HG03066 (cell line): ENCODE data around the gene CRK.
A peak's percentile ranks its signal among the peaks of the same experiment; 100 is the strongest.

Experiments
- ATAC-seq: cut with Tn5 transposase; IDR thresholded peaks from one replicate; pipeline ENCODE4 v1.9.1; 2021; ENCODE audit warnings: low read depth; ENCODE audit not compliant: unreplicated experiment

The CRK gene

GRCh38 chr17:1486802-1487695 is 31.0 kb upstream of the CRK start:
- no peak for ATAC-seq

GRCh38 chr17:1485423-1486376 is 29.7 kb upstream of the CRK start:
- ATAC-seq = no peak

- ATAC-seq = no peak
Measured at GRCh38 chr17:1484676-1485422, 28.8 kb upstream of the CRK start.

GRCh38 chr17:1484060-1484535 is 28.1 kb upstream of the CRK start:
- ATAC-seq = no peak

- ATAC-seq = no peak
Measured at GRCh38 chr17:1482680-1483079, 26.6 kb upstream of the CRK start.

- ATAC-seq = no peak
Measured at GRCh38 chr17:1481736-1482135, 25.7 kb upstream of the CRK start.

DNA sequence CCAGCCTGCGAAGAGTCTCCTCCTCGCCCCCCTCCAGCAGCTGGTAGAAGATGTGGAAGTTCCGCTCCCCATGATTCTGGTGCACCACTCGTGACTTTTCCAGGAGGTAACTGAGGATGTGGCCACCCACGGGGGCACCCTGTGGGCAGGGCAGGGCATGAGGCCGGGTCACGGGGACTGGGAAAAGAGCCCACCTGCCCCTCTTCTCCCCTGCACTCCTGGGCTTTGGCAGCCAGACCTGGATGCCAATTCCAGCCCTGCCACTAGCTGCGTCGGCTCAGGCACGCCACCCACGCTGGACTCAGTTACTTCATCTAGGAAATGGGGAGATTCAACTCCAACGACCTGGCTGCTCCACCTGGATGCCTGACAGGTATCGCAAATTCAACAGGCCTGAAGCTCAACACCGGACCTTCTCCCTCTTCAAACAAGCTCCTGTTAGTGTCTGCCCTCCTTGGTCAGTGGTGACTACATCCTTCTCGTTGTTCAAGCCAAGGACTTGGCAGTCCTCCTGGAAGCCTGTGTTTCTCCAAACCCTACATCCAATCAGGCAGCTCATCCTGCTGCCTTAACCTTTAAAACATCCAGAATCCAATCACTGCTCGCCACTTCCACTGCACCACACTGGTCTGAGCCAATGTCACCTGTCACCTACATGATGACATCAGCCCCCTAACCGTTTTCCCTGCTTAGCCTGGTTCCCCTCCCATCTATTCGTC is 24.9 kb upstream of the CRK start:
- ATAC-seq = no peak

DNA sequence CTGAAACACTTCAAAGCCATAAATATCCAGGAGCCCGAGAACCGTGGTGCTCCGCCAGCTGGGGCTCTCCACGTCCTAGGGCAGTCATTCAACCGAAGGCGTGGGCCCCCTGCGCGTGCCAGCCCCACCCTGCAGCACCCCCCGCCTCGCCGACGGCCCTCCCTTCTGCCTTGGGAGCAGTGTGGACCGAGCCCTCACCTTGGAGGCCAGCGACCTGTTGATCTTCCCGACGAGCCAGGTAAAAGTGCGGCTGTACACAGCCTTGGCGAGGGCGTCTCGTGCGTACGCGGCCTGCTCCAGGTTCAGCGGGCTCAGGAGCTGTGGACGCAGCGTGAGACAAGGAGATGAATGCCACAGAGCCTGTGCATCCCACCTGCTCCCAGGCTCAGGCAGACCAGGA is 22.4 kb upstream of the CRK start:
- no peak for ATAC-seq

GRCh38 chr17:1475321-1475854 is 19.4 kb upstream of the CRK start:
- ATAC-seq = no peak

DNA sequence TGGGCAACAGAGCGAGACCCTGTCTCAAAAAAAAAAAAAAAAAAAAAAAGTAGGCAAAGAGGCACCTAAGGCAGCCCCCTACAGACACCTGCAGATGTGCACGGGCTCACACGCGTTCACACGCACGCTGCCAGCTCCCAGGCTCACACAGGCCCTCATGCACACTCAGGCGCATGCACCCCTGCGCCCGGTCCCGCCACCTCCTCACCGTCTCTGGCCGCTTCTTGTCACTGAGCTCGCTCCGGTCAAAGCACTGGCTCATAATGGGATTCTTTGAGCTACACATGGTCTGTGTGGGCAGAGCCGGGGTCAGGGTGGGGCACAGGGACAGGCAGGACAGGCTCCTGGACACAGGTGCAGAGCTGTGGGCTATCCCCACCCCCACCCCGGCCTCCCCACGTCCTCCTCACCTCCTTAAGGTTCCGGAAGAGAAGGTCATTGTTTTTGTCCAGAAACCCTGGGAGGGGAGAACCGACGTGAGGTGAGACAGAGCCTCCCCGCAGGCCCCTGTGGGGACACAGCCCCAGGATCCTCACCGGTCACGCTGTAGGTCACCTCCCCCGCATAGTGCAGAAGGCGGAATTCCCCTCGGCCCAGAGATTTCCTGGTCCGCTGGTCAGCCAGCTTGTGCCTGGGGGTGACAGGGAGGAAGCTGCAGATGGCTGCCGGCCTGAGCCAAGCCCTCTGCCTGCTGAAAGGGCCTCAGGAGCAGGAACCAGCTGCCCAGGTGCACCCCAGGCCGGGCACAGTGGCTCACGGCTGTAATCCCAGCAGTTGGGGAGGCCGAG is 18.6 kb upstream of the CRK start:
- ATAC-seq = peak; percentile 75

DNA sequence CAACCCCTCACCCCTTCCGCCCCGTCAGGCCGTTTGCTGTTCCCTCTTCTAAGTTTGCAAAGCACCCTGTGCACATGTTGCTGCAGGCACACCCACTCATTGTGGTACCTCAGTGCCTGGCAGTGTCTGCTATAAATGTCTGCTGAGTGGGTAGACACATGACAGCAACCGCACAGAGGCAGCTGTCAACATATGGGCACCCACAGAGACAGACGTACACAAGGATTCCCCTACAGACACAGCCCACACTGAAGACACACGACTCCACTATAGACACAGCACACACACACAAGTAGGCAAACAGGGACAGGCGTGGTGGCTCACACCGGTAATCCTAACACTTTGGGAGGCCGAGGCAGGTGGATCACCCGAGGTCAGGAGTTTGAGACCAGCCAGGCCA is 17.8 kb upstream of the CRK start:
- ATAC-seq = no peak

- ATAC-seq = no peak
Measured at GRCh38 chr17:1473170-1473569, 17.1 kb upstream of the CRK start.

DNA sequence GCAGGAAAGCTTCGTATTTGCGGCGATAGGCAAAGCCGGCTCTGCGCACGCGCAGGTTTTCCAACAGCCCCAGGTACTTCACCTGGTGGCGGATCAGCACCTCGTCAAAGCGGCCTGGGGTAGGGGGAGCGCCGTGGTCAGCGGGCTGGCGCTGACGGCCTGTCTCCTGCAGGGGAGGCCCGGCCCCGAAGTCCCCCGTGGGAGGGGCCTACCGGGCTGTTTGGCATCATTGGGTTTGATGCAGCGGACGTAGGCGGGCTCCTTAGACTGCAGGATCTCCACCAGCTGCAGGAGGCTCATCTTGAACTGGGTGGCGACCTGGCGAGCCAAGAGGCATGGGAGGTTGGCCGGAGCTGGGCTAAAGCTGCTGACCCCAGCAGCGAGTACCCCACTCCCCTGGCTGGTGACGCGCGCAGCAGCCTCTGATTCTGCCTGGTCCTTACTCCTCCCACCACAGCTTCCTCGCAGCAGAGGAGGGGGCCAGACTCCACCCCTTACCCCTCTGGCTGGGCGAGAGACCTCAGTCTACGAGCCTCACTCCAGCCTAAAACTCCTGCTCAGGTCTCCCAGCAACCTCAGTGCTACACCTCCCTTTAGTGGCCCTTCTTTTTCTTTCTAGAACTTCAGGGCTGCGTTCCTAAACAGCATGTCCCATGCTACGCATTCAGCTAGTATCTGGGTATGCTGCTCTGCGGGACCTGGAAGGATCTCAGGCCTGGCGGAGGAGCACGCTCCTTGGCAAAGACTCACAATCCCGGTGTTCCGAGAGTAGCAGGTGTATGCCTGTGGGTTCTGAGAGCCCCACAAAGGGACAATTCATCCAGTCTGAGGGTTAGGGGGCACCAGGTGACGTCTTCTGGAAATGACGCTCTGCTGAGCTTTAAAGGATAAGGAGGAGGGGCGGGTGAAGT is 16.1 kb upstream of the CRK start:
- no peak for ATAC-seq

GRCh38 chr17:1471490-1471889 is 15.5 kb upstream of the CRK start:
- ATAC-seq = no peak

DNA sequence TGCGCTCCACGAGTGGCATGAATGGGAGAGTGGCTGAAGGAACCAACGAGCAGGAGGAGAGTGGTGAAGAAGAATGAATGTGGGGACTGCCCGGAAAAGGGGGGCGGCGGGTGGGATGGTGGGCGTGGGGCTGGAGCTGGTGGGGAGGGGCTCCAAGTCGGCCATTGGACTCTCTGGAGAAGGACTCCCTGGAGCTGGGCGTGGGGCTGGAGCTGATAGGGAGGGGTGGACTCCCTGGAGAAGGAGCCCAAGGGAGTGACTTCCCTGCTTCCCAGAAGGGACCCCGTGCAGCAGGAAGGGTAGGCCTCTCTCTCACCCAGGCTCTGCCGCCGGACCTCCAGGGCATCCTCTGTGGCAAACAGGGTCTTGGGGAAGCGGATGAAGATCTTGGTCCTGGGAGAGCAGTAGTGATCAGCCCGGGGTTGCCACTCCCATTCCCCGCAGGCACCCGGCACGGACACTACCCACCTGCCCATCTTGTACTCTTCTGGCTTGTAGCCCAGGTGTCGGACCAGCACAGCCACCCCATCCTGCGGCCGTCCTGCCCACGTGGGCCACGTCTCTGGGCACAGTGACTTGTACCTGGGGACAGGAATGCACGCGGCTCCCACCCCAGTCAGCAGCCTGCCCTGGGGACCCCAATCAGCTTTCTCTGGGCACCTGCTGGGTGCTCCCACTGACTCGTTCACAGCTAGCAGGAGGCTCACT is 14.9 kb upstream of the CRK start:
- ATAC-seq = no peak

- no peak for ATAC-seq
Measured at GRCh38 chr17:1470071-1470754, 14.2 kb upstream of the CRK start.
